ENCODE data around the gene PWP1.

GRCh38 chr12:107730618-107731341 lies 45.2 kb downstream of the PWP1 start:
- TF ChIP-seq CTCF (IDR thresholded peaks at IDR 0.05; ENCODE audit: low read length) = no peak
- TF ChIP-seq EZH2 (optimal IDR thresholded peaks at IDR 0.05; ENCODE audit: low read depth, low read length) = no peak

All from MM.1S (cell line).